Stimulated activated CD8-positive, alpha-beta memory T cell treated with anti-CD3 and anti-CD28 coated beads, Interleukin-12 subunit alpha, Interleukin-12 subunit beta, amount 100 ng/mL, for 24 hours (primary cell): Measurements from ENCODE around the gene ACOT8.
A peak's percentile ranks its signal among the peaks of the same experiment; 100 is the strongest.
"Not testable (repeated sequence)": the region's sequence is repeated elsewhere in the genome, so short reads cannot be mapped to it uniquely, and the experiment has no call there.

Experiments used
- DNase-seq: peaks from one replicate; pipeline ENCODE4 v3.0.0-alpha.2; 2020; ENCODE audit errors: extremely low read depth

The ACOT8 gene

GRCh38 chr20:45827712-45828111 lies 29.5 kb downstream of the ACOT8 start:
- DNase-seq = no peak

- no peak for DNase-seq
Measured at GRCh38 chr20:45827030-45827652, 30.1 kb downstream of the ACOT8 start, which contains the start of gene TNNC2. Gene TNNC2, minus strand, starts transcription at chr20:45827312. Its CDS starts 64 bp downstream, at chr20:45827248.

GRCh38 chr20:45826381-45827019 lies 30.7 kb downstream of the ACOT8 start:
- DNase-seq = no peak

DNA sequence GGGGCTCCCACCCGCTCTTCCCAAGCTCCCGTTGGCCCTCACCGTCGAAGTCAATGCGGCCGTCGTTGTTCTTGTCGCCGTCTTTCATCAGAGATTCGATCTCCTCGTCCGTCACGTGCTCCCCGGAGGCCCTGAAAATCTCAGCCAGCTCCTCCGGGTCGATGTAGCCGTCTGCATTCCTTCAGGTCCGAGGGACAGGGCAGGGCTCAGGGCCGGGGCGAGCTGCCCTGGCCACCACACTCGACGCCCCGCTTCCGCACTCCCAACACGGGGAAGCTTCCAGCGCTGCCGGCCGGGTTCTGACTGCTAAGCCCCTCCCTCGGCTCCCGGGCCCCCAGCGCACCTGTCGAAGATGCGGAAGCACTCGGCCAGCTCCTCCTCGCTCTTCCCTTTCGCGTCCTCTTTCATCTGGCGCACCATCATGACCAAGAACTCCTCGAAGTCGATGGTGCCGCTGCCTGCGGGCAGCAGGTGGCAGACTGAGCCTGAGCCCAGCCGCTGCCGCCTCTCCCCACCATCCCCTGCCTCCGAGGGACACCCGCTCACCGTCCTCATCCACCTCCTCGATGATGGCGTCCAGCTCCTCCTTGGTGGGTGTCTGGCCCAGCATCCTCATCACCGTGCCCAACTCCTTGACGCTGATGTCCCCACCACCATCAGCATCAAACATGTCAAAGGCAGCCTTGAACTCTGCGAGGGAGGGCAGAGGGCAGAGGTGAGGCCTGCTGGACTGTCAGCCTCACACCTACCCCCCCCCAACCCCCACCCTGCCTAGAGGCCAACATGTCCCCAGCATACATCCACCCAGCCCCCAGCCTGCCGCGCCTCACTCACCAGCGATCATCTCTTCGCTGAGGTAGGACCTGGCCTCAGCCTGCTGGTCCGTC lies 33.0 kb downstream of the ACOT8 start:
- DNase-seq = no peak

- DNase-seq = no peak
Measured at GRCh38 chr20:45822857-45823256, 34.3 kb downstream of the ACOT8 start.

GRCh38 chr20:45821947-45822346 lies 35.2 kb downstream of the ACOT8 start:
- DNase-seq = no peak

GRCh38 chr20:45819466-45819865 lies 37.7 kb downstream of the ACOT8 start:
- DNase-seq = no peak

DNA sequence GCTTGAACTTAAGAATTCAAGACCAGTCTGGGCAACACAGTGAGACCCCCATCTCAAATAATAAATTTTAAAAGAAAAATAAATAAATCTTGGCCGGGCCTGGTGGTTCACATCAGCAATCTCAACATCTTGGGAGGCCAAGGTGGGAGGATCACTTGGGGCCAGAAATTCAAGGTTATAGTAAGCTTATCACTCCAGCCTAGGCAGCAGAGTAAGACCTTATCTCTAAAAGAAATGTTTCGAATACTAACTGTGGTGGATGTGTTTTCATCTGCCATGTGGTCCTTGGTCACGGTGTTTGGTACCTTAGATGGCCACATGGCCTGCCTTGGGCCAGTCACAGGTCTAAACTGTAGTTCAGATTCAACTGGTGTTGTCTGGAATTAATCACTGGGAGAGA lies 39.0 kb downstream of the ACOT8 start:
- no peak for DNase-seq

DNA sequence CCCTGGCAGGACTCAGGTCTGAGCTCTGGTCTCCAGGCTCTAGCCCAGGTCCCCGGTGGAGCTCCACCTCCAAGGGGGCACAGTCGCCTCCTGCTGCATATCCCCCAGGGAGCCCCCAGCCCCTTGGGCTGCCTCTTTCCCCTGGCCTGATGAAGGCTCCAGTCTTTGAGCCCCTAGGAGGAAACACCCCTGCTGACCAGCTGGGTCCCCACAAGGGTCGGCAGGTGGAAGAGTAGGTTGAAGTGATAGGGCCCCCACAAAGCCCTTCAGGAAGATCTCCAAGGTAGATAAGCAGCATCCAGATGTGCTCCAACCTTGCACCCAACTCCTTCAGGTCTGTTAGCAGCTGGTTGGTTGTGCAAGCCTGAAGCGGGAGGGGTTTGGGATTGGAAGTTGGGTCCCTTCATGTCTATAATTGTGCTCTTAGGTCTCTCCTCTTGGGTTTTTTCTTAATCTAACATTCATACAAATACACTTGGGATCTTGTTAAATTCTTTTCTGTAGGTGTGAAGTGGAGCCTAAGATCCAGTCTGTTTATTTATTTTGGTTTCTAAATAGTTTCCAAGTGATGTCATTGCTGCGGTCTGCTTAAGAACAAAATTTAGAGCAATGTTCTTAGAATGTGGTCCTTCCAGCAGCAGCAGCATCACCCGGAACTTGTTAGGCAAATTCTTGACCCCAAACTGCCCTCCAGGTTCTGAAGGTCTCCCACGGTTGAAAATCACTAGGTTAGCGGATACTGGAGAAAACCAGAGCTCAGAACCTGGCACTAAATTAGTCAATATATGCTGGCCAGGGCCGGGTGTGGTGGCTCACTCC lies 39.6 kb downstream of the ACOT8 start:
- no peak for DNase-seq

DNA sequence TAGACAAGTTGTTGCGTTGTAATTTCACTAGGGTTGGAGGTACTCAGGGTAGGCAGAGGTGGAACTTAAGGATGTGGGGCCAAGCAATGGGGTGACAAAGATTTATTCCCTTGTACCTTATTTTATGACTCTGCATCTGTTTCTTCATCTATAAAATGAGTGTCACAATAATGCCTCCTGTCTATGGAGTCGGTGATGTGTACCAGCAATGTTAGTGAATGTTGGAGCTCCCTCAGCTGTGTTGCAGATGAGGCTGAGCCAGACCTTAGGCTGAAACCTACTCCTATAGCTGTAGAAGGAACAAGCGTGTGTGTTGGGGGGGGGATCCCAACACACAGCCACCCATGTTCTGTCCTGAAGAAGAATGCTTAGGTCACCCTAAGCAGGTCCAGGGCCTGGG lies 40.2 kb downstream of the ACOT8 start:
- no peak for DNase-seq

DNA sequence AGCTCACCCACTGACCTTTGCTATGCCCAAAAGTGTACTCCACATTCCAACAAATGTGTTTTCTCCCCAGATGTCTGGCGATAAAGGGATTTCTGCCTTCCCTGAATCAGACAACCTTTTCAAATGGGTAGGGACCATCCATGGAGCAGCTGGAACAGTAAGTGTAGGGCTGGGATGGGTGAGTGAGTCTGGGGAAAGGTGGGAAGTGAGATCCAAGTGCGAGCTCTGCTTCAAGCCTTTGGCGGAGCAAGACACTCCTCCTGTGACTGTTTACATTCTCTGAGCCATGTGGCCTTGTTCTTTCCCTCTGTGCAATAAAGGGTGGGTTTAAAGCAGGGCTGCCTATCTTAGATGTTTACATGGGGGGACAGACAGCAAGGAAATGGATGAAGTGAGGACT lies 42.9 kb downstream of the ACOT8 start:
- DNase-seq = no peak

DNA sequence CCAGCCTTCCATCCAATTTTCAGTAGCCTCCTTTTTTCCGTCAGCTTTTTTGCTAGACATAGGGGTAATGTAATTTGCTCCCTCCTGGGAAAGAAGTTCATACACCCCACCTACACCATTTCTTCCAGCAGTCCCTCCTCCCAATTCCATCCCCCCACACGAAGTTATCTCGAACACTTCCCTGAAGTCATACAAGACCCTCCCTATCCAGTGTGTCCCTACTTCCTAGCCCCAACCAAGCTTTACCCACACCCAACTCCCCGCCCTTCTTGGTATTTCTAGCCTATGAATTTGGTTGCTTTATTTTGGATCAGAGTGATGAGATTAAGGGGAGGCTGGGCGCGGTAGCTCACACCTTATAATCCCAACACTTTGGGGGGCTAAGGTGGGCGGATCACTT lies 43.7 kb downstream of the ACOT8 start:
- DNase-seq = no peak

- DNase-seq = no peak
Measured at GRCh38 chr20:45813006-45813340, 44.2 kb downstream of the ACOT8 start.

- peak; percentile 86 for DNase-seq
Measured at GRCh38 chr20:45812157-45813005, 44.8 kb downstream of the ACOT8 start, which contains the start of gene UBE2C. Gene UBE2C, plus strand, starts transcription at chr20:45812644. Its CDS starts 52 bp downstream, at chr20:45812696.

DNA sequence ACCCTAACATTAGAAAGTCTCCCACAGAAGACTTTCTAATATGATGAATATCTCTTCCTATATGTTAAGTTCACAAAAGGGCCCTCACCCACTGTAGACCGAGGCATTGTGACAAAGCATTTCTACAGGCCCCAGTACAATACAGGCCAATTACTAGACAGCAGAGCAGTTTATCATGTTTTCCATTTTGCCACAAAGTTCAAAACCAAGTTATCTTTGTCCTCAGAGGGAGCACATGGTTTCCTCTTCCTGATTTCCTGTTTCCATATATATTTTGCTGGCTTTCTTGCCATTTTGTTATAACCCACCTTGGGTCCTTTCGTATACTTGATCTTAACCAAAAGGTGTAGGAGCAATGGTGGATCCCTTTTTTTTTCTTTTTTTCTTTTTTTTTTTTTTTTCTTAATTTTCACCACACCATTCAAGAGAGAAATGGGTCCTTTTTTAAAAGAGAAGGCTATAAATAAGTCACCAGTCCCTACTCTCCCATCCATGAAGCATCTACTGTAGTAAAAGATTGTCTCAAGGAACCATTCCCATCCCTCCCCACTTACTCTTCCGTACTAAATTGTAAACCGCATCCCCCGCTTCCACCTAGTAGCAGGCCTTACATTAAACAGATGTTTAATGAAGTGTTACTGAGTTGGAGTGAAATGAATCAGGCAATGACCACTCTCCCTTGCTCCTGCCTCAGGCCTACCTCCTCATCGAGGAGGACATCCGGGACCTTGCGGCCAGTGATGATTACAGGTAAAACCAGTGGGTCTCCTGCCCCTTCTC lies 46.8 kb downstream of the ACOT8 start:
- DNase-seq = no peak

GRCh38 chr20:45801851-45802250 lies 55.3 kb downstream of the ACOT8 start:
- DNase-seq = no peak

GRCh38 chr20:45798935-45799642 lies 58.1 kb downstream of the ACOT8 start:
- no peak for DNase-seq

- not testable (repeated sequence) for DNase-seq
Measured at GRCh38 chr20:45797955-45798354, 59.2 kb downstream of the ACOT8 start.

DNA sequence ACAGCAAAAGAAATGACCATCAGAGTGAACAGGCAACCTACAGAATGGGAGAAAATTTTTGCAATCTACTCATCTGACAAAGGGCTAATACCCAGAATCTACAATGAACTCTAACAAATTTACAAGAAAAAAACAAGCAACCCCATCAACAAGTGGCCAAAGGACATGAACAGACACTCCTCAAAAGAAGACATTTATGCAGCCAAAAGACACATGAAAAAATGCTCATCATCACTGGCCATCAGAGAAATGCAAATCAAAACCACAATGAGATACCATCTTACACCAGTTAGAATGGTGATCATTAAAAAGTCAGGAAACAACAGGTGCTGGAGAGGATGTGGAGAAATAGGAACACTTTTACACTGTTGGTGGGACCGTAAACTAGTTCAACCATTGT lies 59.7 kb downstream of the ACOT8 start:
- DNase-seq = not testable (repeated sequence)
